AG04450 (cell line): Measurements from ENCODE around the gene OXLD1. TPM values are rescaled to one million over a fixed set of nuclear protein-coding genes. Genes with fewer than 3 reads are reported as not detected.

Experiments
- CTCF ChIA-PET: fragments of 300-600, 350-600 bp; formaldehyde crosslinking; extraction: SDS; loops from one replicate; lab custom pipeline; 2022; ENCODE audit warnings: antibody characterized with exemption, inconsistent platforms; lab: Charles Lee
- POLR2A ChIA-PET: fragments of 350-600 bp; formaldehyde crosslinking; extraction: SDS; loops from one replicate; lab custom pipeline; 2021; ENCODE audit warnings: antibody characterized with exemption, inconsistent platforms; lab: Yijun Ruan, JAX
- DNase-seq: peaks from one replicate; pipeline ENCODE4 v3.0.0-alpha.2; 2011; ENCODE audit warnings: low read depth, low spot score
- H3K27ac ChIP-seq: one replicate; pipeline ENCODE4 v1.5.1; 2012; ENCODE audit warnings: low read depth, low read length, control low read depth
- H3K27me3 ChIP-seq: one replicate; pipeline ENCODE4 v1.6.0; 2012; ENCODE audit warnings: low read length; ENCODE audit not compliant: control insufficient read depth, insufficient read depth
- H3K4me3 ChIP-seq: 2 replicates; pipeline ENCODE4 v1.5.1; 2011; ENCODE audit warnings: mild to moderate bottlenecking, low read depth, low read length, control low read depth
- H3K9me3 ChIP-seq: 2 replicates; pipeline ENCODE4 v1.5.1; 2012; ENCODE audit warnings: low read length; ENCODE audit not compliant: control insufficient read depth, insufficient read depth
- polyA plus RNA-seq: library from polyadenylated mRNA; depleted of rRNA; stranded (reverse); fragments of >200 nt; gene quantifications from 2 replicates; pipeline ENCODE4 v1.2.3, GENCODE V29; 2011
- TF ChIP-seq, protein P1 (sequence below): IDR thresholded peaks from 2 replicates; pipeline ENCODE4 v1.5.1; 2011; ENCODE audit warnings: low read depth, low read length, control low read depth, inconsistent platforms

OXLD1 gene
- polyA plus RNA-seq, 1 experiment = 13.4 TPM

DNA sequence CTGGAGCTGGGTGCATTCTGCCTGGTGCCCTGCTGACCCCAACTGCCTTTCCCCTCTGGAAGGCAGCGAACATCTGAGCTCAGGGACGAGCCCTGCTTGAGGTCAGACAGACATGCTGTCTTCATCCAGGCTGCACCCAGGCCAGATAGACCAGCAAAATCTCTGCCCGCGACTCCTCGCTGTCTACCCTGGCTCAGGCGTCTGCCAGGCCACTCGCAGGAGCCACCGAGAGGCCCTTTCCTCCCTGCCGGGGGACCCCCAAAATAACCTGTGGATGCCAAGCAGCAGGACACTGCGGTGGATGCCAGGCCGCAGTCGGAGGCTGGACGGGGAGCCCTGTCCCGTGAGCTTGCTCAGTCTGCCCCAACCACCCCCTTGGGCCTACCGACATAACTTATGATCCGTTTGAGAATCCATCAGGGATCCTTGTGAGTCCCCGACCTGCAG, 42.4 kb upstream of the OXLD1 start:
- TF ChIP-seq, protein P1, sequence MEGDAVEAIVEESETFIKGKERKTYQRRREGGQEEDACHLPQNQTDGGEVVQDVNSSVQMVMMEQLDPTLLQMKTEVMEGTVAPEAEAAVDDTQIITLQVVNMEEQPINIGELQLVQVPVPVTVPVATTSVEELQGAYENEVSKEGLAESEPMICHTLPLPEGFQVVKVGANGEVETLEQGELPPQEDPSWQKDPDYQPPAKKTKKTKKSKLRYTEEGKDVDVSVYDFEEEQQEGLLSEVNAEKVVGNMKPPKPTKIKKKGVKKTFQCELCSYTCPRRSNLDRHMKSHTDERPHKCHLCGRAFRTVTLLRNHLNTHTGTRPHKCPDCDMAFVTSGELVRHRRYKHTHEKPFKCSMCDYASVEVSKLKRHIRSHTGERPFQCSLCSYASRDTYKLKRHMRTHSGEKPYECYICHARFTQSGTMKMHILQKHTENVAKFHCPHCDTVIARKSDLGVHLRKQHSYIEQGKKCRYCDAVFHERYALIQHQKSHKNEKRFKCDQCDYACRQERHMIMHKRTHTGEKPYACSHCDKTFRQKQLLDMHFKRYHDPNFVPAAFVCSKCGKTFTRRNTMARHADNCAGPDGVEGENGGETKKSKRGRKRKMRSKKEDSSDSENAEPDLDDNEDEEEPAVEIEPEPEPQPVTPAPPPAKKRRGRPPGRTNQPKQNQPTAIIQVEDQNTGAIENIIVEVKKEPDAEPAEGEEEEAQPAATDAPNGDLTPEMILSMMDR = no peak
- Histone ChIP-seq H3K27ac (no peak overlapping the region), H3K4me3 (no peak overlapping the region), H3K9me3 (no peaks in the 10 kb centered on the region), H3K27me3 (no peaks in the 10 kb centered on the region)
- ChIA-PET CTCF (no interaction called here), POLR2A (interaction anchor here (0.8 kb wide), 1 partner anchor 152 kb away, joined by 4 read pairs; the partner anchor contains the start of gene P4HB)
- DNase-seq = no peak

DNA sequence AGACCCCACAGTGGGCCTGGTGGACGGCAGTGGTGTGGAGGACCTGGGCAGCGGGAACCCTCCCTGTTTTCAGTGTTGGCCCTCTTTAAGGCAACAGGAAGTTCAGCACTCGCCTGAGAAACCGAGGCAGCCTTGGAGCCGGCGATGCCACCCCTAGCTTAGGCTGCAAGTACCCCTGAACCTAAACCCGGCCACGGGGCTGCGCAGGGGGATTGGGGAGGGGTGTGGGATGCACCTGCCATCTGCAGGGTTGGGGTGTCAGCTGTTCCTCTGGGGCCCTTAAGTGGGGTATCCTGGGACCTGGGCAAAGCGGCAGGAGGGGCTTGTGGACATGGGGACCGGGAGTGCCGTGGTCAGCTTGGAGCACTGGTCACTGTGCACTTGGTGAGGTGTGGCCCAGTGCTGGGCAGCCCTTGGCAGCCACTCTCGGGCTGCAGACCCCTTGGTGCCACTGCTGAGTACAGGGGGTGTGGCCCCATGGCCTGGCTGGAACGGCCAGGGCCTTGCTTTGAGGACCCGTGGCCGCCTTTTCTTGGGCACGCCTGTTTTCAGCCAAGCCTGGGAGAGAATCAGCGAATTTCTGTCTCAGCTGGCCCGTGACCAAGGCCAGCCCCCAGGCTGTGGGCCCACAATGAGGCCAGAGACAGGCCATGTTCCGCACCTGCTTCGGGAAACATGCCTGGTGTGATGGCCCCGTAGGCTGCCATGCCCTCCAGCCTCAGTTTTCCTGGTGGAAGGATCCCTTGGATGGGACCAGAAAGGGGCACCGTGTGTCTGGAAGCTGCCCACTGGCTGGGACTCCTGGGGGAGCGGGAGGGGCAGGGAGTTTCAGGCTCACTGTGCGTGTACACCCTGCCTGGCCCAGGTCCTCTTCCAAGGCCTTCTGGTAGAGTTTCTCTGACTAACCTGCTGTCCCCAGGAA, 41.6 kb upstream of the OXLD1 start:
- H3K27me3 ChIP-seq = no peaks in the 10 kb centered on the region
- H3K9me3 ChIP-seq = no peaks in the 10 kb centered on the region; the same call in 1 of the 2 replicates
- CTCF ChIA-PET = no interaction called here
- no peak overlapping the region for H3K27ac ChIP-seq
- TF ChIP-seq, protein P1 = no peak
- H3K4me3 ChIP-seq = no peak overlapping the region
- no peak for DNase-seq
- POLR2A ChIA-PET = no interaction called here

DNA sequence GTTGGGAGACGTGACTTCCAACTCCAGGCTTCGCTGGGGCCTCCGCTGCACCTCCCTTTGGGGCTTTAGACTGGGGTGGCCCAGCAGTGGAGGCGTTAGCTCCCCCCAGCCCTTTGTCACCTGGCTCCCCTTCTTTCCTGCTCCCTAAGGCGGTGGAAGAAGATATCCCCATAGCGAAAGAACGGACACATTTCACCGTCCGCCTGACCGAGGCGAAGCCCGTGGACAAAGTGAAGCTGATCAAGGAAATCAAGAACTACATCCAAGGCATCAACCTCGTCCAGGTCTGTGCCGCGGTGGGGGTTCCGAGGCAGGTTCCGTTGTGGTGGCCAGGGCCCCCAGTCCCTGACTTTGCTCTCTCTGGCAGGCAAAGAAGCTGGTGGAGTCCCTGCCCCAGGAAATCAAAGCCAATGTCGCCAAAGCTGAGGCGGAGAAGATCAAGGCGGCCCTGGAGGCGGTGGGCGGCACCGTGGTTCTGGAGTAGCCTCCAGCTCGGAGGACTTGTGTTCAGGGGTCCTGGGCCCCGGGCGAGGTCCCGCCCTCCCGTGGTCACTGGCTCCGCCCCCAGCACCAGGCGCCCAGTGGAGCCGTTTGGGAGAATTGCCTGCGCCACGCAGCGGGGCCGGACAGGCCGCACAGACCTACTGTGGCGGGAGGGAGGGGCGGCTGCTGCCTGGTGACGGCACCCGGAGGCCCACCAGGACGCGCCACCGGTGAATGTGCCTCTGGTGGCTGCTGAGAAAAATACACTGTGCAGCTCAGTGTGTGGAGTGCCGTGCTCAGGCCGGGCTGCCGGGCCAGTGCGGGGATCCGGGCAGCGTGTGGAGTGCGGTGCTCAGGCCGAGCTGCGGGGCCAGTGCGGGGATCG, 40.6 kb upstream of the OXLD1 start:
- CTCF ChIA-PET = no interaction called here

GRCh38 chr17:81706232-81706611, 39.8 kb upstream of the OXLD1 start:
- CTCF ChIA-PET = no interaction called here
- H3K9me3 ChIP-seq = no peaks in the 10 kb centered on the region; the same call in 1 of the 2 replicates
- no peak for DNase-seq

More for the DNA sequence above, 40.6 kb upstream of the OXLD1 start:
- no peak overlapping the region for H3K4me3 ChIP-seq
- TF ChIP-seq, protein P1 = no peak
- no peaks in the 10 kb centered on the region; the same call in 1 of the 2 replicates for H3K9me3 ChIP-seq
- H3K27me3 ChIP-seq = no peaks in the 10 kb centered on the region
- POLR2A ChIA-PET = no interaction called here
- no peak overlapping the region for H3K27ac ChIP-seq
- no peak for DNase-seq

More at GRCh38 chr17:81706232-81706611, 39.8 kb upstream of the OXLD1 start:
- TF ChIP-seq, protein P1 = no peak
- H3K4me3 ChIP-seq = no peak overlapping the region
- POLR2A ChIA-PET = no interaction called here
- H3K27ac ChIP-seq = no peak overlapping the region
- no peaks in the 10 kb centered on the region for H3K27me3 ChIP-seq
